SIG-M5 (cell line): ENCODE data around the gene LMNA.
"Not testable (repeated sequence)": the region's sequence is repeated elsewhere in the genome, so short reads cannot be mapped to it uniquely, and the experiment has no call there.

ENCODE experiments used
- DNase-seq: peaks from one replicate; lab custom pipeline; 2025; lab: John Stamatoyannopoulos, UW

LMNA gene

GRCh38 chr1:156122086-156122485, 7.6 kb downstream of the LMNA start:
- no peak for DNase-seq

DNA sequence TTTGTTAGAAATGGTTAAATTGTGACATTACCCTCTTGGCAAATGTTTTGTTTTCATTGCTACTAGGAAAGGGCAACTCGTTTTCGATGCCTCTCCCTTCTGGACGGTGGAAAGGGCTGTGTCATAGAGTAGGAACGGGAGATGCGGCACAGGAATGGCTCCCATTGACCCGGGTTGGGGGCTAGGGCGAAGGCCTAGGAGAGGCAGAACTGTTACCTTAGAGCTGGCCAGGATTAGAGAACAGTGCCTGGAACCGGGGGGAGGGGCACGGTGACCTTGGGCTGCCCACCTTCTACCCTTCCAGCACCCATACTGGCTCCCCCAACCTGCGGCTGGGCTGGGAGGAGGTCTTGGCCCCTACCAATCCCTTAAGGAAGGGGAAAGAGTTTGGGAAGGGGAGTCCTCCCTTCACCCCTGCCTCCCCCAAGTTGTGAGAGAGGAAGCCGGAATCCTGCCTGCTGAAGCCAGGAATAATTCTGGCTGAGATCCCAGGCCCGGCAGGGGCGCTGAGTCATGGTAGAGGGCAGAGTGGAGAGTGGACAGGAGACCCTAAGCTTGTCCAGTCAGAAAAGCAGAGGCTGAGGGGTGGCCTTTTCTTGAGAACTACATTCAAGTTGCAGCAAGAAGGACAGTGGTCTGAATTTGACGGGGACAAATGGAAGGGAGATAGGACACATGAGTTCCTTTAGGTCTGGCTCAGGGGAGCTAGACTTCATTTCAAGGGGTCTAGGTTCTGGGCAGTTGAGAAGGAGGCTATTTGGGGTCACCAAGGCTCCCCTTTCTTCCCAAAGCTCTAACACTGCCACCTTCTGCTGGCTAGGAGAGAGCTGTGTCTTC, 8.2 kb downstream of the LMNA start:
- DNase-seq = no peak

- peak; percentile 37 for DNase-seq
These were observed 9.1 kb downstream of the LMNA start for GRCh38 chr1:156123356-156124196.

DNA sequence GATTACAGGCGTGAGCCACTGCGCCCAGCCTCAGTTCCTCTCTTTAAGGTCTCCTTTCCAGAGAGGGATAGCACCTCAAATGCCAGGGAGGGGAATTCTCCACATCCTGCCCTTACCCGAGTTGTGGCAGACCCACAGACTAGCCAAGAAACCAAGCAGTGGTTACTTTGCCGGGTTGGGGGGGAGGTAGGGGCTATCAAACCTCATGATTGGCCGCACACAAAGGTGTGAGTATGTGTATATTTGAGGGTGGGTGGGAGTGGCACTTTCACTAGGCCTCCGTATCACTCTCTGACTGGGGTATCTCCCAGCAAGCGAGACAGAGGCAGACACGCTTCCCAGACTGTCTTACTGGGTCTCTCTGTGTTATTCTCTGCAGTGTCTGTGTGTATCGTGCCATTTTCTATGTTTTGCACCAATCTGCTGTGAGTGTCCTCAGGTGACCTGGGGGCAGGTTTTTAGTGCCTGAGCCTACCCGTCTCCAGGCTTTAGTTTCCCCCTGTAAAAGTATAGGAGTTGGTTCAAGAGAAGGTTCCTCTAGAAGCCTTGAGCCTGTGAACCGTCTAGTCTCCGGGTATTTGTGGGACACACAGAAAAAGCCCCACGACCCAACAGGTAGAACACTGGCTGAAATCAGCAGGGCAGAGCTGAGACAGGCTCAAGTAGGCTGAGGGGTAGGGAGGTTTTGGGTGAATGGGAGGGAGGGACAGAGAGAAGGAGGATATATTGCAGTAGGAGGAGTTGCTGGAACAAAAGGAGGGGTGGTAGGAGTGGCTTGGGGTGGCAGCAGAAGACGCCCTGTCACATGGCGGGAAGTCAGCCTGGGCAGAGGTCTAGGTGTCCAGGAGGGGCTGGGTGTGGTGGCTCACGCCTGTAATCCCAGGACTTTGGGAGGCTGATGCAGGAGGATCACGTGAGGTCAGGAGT, 10.3 kb downstream of the LMNA start:
- DNase-seq = no peak

GRCh38 chr1:156125544-156125943, 11.0 kb downstream of the LMNA start:
- DNase-seq = not testable (repeated sequence)

GRCh38 chr1:156126043-156126629, 11.6 kb downstream of the LMNA start:
- peak; percentile 90 for DNase-seq

DNA sequence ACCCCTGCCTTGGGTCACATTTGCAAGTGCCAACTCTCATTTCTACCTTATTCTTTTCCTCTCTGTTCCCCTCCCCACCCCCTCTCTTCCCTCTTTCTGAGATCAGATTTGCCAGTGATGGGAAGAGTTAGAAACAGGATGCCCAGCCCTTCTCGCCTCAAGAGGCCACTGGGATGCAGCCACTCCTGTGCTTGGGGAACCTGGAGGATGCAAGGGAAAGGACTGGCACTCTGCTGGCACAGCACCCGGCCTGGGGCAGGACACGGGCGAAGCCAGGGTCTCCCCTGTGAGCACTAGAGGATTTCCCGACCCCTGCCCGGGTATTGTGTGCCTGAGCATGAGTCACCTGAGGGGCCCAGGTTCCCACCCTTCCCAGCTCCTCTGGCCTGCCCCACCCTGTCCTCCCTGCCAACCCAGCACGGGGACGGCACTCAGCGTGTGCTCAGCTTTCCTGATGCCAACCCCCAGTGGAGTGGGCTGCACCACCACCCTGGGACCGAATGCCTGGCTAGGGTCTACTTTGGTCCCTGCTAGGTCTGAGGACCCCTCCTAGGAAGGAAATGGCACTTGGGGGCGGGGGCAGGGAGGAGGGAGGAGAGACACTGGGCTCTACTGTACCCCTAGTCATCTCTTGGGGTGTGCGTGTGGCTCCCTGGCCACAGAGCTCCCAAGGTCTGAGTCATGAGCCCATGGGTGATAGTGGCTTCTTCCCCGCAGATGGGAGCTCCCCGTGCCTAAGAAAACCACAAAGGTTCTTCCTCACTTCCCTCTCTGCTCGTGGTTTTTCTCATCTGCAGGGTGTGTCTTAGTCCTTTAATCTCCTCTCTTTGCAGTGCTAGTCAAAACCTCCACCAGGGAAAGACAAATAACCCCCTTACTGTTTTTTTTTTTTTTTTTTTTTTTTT, 12.4 kb downstream of the LMNA start:
- DNase-seq = peak; percentile 99

DNA sequence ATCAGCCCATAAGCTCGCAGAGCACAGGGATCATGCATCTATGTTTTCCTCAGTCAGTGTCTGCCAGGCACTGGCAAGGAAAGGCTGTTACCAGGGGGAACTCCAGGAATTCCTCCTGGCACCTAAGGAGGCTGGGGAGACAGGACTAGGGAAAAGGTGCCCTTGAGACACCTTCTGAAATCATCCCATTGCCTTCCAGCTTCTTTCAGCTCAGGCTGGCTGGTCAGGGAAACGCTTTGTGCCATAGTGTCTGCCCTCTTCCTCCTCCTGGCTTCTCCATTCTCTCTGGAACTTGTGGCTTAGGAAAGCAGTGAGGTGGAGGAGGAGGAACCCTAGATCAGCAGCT, 13.8 kb downstream of the LMNA start:
- DNase-seq = no peak

DNA sequence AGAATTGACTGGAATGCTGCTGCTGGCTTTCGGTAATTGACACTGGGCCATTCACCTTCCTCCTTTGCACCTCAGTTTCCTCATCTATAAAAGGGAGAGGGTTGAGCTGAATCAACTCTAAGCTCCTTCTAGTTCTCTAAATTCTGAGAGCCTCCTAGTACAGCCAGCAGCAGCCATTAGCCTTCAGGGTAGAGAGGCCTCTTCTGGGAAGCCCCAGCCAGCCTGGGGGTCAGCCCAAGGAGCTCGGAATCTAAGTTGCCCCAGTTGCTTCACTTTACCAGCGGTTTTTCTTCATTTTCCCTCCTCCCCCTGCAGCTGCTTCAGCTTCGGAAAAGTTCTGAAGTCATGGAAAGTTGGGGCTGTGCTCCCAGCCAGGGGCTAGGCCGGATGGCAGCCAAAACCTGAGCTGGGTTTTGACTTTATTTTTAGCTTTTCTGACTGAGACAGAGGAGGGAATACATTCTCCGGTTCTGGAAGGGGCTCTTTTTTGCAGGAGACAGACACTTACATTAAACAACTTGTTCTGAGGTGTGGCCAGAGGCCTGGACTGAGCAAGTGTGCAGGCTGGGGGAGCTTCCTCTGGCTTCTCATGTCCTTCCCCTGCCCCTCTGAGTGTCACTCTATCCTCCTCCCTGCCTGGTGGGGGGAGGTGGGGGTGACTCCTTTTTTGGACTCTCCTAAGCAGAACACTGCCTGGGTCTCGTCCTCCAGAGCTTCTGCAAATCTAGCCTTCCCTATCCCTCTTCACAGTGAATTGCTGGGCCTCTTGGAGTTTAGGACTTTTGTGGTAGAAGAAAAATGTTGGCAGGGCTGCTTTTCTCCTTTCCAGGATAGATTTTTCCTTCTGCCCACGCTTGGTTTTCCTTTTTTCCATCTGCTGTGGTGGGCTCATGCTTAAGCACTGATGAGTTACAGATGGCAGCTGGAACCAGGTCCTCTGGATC, 14.4 kb downstream of the LMNA start:
- DNase-seq = peak; percentile 74

DNA sequence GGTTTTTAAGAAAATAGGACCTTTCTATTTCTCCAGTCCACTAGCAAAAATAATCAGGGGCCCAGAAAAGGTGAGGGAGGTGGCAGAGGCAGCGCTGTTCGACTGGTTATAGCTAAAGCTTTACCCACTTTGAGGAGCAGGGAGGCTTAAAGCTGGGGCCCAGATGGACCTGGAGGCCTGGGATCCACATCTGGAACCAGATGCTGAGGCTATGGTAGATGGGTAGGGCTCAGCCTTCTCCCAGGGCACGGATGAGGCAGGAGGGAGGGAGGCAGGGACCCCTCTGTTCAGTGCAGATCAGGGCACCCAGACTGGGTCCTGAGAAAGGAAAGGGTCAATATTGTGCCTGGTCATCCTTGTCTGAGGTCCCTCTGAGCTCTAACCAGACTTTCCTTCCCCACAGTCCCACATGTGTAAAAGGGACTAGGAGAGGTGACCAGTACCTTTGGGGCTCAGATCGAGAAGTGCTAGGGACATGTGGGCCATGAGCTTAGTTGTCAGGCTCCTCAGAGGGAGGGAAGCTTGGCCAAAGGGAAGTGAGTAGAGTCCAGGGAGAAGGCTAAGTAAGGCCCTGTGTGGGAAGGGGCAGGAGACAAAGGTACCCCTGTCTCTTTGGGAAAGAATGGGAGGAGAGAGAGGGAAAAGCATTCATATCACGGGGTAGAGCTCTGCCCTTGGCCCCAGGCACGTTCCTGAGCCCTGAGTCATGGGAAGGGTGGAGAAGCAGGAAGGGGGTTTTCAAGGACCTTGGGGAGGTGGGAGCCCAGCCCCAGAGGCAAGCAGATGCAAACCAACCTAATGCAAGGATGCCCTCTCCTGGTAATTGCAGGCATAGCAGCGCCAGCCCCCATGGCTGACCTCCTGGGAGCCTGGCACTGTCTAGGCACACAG, 15.4 kb downstream of the LMNA start:
- no peak for DNase-seq

- DNase-seq = no peak
These were observed 16.0 kb downstream of the LMNA start for GRCh38 chr1:156130578-156130942.

DNA sequence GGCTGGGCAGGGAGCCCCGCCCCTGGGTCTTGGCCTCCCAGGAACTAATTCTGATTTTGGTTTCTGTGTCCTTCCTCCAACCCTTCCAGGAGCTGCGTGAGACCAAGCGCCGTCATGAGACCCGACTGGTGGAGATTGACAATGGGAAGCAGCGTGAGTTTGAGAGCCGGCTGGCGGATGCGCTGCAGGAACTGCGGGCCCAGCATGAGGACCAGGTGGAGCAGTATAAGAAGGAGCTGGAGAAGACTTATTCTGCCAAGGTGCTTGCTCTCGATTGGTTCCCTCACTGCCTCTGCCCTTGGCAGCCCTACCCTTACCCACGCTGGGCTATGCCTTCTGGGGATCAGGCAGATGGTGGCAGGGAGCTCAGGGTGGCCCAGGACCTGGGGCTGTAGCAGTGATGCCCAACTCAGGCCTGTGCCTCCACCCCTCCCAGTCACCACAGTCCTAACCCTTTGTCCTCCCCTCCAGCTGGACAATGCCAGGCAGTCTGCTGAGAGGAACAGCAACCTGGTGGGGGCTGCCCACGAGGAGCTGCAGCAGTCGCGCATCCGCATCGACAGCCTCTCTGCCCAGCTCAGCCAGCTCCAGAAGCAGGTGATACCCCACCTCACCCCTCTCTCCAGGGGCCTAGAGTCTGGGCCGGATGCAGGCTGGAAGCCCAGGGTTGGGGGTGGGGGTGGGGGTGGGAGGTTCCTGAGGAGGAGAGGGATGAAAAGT, 20.4 kb downstream of the LMNA start:
- DNase-seq = no peak

DNA sequence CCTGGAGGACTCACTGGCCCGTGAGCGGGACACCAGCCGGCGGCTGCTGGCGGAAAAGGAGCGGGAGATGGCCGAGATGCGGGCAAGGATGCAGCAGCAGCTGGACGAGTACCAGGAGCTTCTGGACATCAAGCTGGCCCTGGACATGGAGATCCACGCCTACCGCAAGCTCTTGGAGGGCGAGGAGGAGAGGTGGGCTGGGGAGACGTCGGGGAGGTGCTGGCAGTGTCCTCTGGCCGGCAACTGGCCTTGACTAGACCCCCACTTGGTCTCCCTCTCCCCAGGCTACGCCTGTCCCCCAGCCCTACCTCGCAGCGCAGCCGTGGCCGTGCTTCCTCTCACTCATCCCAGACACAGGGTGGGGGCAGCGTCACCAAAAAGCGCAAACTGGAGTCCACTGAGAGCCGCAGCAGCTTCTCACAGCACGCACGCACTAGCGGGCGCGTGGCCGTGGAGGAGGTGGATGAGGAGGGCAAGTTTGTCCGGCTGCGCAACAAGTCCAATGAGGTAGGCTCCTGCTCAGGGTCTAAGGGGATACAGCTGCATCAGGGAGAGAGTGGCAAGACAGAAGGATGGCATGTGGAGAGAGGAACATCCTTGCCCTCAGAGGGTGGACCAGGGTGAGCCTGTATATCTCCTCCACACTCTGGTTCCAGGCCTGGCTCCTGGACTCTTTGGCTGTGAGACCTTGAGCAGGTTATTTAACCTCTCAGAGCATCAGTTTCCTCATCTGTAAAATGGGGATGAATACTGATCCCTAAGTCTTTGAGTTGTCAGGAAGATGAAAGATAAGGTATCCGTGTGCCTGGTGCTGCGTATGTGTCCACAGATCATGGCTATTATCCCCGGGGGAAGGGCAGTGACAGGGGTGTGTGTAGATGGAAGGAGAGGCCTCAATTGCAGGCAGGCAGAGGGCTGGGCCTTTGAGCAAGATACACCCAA, 21.7 kb downstream of the LMNA start:
- no peak for DNase-seq

- DNase-seq = no peak
These were observed 22.5 kb downstream of the LMNA start for GRCh38 chr1:156136970-156137483.

- DNase-seq = no peak
These were observed 24.0 kb downstream of the LMNA start for GRCh38 chr1:156138458-156138867.

DNA sequence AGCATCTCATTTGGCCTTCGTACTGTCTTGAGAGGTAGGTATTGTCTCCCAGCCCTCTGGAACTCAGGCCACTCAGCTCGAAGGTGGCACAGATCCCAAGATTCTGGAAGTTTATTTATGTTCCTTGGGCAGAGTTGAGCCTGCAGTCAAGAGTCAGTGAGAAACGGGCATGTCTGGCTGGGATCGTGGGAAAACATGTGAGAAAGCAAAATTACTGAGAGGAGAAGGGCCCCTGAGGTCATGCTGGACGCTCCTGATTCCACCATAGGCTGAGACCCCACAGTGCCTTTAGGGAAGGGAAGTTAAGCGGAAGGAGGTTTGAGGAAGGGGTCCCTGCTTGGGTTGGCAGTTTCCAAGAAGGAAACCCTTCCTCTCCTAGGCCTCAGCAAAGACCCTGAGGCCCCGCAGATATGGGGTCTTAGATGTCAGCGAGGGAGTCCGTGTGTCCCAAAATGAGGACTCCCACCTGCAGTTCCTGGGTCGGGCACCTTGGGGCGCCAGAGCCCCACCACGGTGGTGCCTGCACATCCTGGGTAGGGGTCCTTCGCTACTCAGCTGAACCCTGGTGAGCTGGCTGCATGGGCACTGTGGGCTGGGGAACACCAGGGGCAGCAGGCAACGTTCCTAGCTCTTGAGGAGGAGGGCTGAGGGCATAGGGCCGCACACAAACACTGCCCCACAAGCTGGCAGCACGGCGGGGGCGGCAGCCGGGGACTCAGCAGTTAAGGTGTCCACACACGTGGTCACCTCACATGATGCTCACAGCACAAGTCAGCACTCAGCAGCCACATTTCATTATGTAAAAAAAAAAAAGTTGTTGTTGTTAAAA, 26.6 kb downstream of the LMNA start:
- no peak for DNase-seq
